WTC11 (cell line): ENCODE data around the gene ANKRD1. TPM values are rescaled to one million over a fixed set of nuclear protein-coding genes. Genes with fewer than 3 reads are reported as not detected.

Experiments
- ESRRA ChIP-seq: sonication (generic); formaldehyde crosslinking; IDR thresholded peaks from 2 replicates; pipeline ENCODE4 v1.8.1; 2022; ENCODE audit warnings: mild to moderate bottlenecking, missing genetic modification reagents, borderline replicate concordance
- ETV6 ChIP-seq: sonication (generic); formaldehyde crosslinking; IDR thresholded peaks from 2 replicates; pipeline ENCODE4 v1.8.1; 2022; ENCODE audit warnings: mild to moderate bottlenecking, missing genetic modification reagents
- MXD4 ChIP-seq: fragments of 250-450 bp; sonication (Bioruptor Pico); IDR thresholded peaks from 2 replicates; pipeline ENCODE4 v1.8.0; 2021; ENCODE audit warnings: mild to moderate bottlenecking, moderate library complexity, borderline replicate concordance
- RELA ChIP-seq: sonication (generic); formaldehyde crosslinking; IDR thresholded peaks from 2 replicates; pipeline ENCODE4 v1.8.1; 2022; ENCODE audit warnings: missing genetic modification reagents, mild to moderate bottlenecking, borderline replicate concordance
- SMAD3 ChIP-seq: sonication (generic); formaldehyde crosslinking; IDR thresholded peaks from 2 replicates; pipeline ENCODE4 v1.8.0; 2022; ENCODE audit warnings: missing genetic modification reagents, mild to moderate bottlenecking, borderline replicate concordance
- SMAD4 ChIP-seq: sonication (generic); formaldehyde crosslinking; IDR thresholded peaks from 2 replicates; pipeline ENCODE4 v1.8.0; 2022; ENCODE audit warnings: mild to moderate bottlenecking, missing genetic modification reagents
- ZBTB21 ChIP-seq: sonication (generic); formaldehyde crosslinking; IDR thresholded peaks from 2 replicates; pipeline ENCODE4 v1.8.1; 2023; ENCODE audit warnings: mild to moderate bottlenecking, missing genetic modification reagents, borderline replicate concordance
- ZNF423 ChIP-seq: fragments of 250-450 bp; sonication (Bioruptor Pico); IDR thresholded peaks from 2 replicates; pipeline ENCODE4 v2.1.2; 2022; ENCODE audit warnings: mild to moderate bottlenecking, moderate library complexity
- total RNA-seq: library from RNA; stranded (reverse); gene quantifications from 3 replicates; pipeline ENCODE4 v1.2.3, GENCODE V29; 2021
- TF ChIP-seq, protein P1 (sequence below): sonication (generic); formaldehyde crosslinking; IDR thresholded peaks from 2 replicates; pipeline ENCODE4 v1.8.0; 2023; ENCODE audit warnings: mild to moderate bottlenecking, missing genetic modification reagents
- TF ChIP-seq, protein P2 (sequence below): sonication (generic); formaldehyde crosslinking; IDR thresholded peaks from 2 replicates; pipeline ENCODE4 v1.8.0; 2022; ENCODE audit warnings: missing genetic modification reagents
- TF ChIP-seq, protein P3 (sequence below): sonication (generic); formaldehyde crosslinking; IDR thresholded peaks from 2 replicates; pipeline ENCODE4 v1.8.1; 2022; ENCODE audit warnings: missing genetic modification reagents, borderline replicate concordance
- TF ChIP-seq, protein P4 (sequence below): fragments of 200-600 bp; IDR thresholded peaks from 2 replicates; pipeline ENCODE4 v1.8.0; 2022; ENCODE audit warnings: antibody characterized with exemption
- TF ChIP-seq, protein P5 (sequence below): fragments of 250-450 bp; sonication (Bioruptor Pico); IDR thresholded peaks from 2 replicates; pipeline ENCODE4 v1.9.0; 2021; ENCODE audit warnings: mild to moderate bottlenecking, borderline replicate concordance

The ANKRD1 gene
- total RNA-seq, 1 experiment from 2014 or later, result not detected

DNA sequence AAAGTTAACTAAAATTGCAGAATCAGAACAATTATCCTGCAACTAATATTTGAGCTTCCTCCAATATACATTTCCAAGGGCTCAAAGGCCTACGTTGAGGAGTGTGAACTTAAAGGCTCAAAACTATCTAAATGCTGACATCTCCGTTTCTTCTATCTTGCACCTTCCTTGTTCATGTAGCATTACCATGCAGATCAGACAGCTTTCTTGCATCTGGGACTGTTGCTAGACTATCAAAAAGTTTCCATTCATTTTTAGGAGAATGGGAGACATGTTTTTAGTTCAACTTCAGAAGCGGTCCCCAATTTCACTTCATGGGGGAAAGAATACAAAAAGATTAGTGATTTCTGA lies 2.9 kb downstream of the ANKRD1 start (continued):
- TF ChIP-seq, protein P1, sequence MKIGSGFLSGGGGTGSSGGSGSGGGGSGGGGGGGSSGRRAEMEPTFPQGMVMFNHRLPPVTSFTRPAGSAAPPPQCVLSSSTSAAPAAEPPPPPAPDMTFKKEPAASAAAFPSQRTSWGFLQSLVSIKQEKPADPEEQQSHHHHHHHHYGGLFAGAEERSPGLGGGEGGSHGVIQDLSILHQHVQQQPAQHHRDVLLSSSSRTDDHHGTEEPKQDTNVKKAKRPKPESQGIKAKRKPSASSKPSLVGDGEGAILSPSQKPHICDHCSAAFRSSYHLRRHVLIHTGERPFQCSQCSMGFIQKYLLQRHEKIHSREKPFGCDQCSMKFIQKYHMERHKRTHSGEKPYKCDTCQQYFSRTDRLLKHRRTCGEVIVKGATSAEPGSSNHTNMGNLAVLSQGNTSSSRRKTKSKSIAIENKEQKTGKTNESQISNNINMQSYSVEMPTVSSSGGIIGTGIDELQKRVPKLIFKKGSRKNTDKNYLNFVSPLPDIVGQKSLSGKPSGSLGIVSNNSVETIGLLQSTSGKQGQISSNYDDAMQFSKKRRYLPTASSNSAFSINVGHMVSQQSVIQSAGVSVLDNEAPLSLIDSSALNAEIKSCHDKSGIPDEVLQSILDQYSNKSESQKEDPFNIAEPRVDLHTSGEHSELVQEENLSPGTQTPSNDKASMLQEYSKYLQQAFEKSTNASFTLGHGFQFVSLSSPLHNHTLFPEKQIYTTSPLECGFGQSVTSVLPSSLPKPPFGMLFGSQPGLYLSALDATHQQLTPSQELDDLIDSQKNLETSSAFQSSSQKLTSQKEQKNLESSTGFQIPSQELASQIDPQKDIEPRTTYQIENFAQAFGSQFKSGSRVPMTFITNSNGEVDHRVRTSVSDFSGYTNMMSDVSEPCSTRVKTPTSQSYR (CRISPR knock-in tag), result no peak
- TF ChIP-seq MXD4 (no peak), ZBTB21 (no peak), SMAD3 (CRISPR knock-in tag) (no peak), ZNF423 (CRISPR knock-in tag) (no peak), RELA (CRISPR knock-in tag) (no peak), ESRRA (CRISPR knock-in tag) (no peak), SMAD4 (CRISPR knock-in tag) (no peak), ETV6 (no peak)
- TF ChIP-seq, protein P2, sequence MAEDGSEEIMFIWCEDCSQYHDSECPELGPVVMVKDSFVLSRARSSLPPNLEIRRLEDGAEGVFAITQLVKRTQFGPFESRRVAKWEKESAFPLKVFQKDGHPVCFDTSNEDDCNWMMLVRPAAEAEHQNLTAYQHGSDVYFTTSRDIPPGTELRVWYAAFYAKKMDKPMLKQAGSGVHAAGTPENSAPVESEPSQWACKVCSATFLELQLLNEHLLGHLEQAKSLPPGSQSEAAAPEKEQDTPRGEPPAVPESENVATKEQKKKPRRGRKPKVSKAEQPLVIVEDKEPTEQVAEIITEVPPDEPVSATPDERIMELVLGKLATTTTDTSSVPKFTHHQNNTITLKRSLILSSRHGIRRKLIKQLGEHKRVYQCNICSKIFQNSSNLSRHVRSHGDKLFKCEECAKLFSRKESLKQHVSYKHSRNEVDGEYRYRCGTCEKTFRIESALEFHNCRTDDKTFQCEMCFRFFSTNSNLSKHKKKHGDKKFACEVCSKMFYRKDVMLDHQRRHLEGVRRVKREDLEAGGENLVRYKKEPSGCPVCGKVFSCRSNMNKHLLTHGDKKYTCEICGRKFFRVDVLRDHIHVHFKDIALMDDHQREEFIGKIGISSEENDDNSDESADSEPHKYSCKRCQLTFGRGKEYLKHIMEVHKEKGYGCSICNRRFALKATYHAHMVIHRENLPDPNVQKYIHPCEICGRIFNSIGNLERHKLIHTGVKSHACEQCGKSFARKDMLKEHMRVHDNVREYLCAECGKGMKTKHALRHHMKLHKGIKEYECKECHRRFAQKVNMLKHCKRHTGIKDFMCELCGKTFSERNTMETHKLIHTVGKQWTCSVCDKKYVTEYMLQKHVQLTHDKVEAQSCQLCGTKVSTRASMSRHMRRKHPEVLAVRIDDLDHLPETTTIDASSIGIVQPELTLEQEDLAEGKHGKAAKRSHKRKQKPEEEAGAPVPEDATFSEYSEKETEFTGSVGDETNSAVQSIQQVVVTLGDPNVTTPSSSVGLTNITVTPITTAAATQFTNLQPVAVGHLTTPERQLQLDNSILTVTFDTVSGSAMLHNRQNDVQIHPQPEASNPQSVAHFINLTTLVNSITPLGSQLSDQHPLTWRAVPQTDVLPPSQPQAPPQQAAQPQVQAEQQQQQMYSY (CRISPR knock-in tag), result no peak
- TF ChIP-seq, protein P3, sequence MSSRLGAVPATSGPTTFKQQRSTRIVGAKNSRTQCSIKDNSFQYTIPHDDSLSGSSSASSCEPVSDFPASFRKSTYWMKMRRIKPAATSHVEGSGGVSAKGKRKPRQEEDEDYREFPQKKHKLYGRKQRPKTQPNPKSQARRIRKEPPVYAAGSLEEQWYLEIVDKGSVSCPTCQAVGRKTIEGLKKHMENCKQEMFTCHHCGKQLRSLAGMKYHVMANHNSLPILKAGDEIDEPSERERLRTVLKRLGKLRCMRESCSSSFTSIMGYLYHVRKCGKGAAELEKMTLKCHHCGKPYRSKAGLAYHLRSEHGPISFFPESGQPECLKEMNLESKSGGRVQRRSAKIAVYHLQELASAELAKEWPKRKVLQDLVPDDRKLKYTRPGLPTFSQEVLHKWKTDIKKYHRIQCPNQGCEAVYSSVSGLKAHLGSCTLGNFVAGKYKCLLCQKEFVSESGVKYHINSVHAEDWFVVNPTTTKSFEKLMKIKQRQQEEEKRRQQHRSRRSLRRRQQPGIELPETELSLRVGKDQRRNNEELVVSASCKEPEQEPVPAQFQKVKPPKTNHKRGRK, result no peak
- TF ChIP-seq, protein P4, sequence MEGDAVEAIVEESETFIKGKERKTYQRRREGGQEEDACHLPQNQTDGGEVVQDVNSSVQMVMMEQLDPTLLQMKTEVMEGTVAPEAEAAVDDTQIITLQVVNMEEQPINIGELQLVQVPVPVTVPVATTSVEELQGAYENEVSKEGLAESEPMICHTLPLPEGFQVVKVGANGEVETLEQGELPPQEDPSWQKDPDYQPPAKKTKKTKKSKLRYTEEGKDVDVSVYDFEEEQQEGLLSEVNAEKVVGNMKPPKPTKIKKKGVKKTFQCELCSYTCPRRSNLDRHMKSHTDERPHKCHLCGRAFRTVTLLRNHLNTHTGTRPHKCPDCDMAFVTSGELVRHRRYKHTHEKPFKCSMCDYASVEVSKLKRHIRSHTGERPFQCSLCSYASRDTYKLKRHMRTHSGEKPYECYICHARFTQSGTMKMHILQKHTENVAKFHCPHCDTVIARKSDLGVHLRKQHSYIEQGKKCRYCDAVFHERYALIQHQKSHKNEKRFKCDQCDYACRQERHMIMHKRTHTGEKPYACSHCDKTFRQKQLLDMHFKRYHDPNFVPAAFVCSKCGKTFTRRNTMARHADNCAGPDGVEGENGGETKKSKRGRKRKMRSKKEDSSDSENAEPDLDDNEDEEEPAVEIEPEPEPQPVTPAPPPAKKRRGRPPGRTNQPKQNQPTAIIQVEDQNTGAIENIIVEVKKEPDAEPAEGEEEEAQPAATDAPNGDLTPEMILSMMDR, result no peak
- TF ChIP-seq, protein P5, sequence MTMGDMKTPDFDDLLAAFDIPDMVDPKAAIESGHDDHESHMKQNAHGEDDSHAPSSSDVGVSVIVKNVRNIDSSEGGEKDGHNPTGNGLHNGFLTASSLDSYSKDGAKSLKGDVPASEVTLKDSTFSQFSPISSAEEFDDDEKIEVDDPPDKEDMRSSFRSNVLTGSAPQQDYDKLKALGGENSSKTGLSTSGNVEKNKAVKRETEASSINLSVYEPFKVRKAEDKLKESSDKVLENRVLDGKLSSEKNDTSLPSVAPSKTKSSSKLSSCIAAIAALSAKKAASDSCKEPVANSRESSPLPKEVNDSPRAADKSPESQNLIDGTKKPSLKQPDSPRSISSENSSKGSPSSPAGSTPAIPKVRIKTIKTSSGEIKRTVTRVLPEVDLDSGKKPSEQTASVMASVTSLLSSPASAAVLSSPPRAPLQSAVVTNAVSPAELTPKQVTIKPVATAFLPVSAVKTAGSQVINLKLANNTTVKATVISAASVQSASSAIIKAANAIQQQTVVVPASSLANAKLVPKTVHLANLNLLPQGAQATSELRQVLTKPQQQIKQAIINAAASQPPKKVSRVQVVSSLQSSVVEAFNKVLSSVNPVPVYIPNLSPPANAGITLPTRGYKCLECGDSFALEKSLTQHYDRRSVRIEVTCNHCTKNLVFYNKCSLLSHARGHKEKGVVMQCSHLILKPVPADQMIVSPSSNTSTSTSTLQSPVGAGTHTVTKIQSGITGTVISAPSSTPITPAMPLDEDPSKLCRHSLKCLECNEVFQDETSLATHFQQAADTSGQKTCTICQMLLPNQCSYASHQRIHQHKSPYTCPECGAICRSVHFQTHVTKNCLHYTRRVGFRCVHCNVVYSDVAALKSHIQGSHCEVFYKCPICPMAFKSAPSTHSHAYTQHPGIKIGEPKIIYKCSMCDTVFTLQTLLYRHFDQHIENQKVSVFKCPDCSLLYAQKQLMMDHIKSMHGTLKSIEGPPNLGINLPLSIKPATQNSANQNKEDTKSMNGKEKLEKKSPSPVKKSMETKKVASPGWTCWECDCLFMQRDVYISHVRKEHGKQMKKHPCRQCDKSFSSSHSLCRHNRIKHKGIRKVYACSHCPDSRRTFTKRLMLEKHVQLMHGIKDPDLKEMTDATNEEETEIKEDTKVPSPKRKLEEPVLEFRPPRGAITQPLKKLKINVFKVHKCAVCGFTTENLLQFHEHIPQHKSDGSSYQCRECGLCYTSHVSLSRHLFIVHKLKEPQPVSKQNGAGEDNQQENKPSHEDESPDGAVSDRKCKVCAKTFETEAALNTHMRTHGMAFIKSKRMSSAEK (CRISPR knock-in tag), result no peak
